ENCODE measurements around the gene CAPN5.
A peak's percentile ranks its signal among the peaks of the same experiment; 100 is the strongest.

CAPN5 gene

GRCh38 chr11:77125191-77125590, 58.4 kb downstream of the CAPN5 start:
- no peak overlapping the region for H3K4me3 ChIP-seq (ENCODE audit: low read depth, low read length)
- no peak for TF ChIP-seq CTCF (IDR thresholded peaks at IDR 0.05; ENCODE audit: control insufficient read depth, extremely low read depth, insufficient read depth)
- no peak for DNase-seq (ENCODE audit: low read depth)

DNA sequence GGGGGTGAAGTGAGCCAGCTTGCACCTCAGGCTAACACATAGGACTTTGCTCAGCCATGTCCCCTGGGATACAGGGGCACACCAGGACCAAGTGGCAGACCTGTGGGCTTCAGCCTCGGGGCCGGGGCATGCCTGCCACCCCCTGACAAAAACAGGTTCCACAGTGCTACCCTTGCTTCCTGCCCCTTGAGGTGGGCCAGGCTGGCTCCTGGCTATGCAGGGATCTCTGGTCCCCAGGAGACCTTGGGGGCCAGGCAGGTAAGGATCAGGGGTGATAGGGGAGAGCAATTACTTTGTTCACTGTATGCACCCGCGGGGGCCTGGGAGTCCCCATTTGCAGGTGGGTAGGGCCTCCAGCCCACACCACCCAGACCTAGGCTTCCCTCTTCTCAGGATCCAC, 58.9 kb downstream of the CAPN5 start:
- no peak for TF ChIP-seq CTCF (IDR thresholded peaks at IDR 0.05; ENCODE audit: control insufficient read depth, extremely low read depth, insufficient read depth)
- DNase-seq (ENCODE audit: low read depth) = no peak
- H3K4me3 ChIP-seq (ENCODE audit: low read depth, low read length) = no peak overlapping the region

- no peak for TF ChIP-seq CTCF (IDR thresholded peaks at IDR 0.05; ENCODE audit: control insufficient read depth, extremely low read depth, insufficient read depth)
- no peak overlapping the region for H3K4me3 ChIP-seq (ENCODE audit: low read depth, low read length)
- DNase-seq (ENCODE audit: low read depth) = no peak
Measured at GRCh38 chr11:77126156-77126775, 59.5 kb downstream of the CAPN5 start.

DNA sequence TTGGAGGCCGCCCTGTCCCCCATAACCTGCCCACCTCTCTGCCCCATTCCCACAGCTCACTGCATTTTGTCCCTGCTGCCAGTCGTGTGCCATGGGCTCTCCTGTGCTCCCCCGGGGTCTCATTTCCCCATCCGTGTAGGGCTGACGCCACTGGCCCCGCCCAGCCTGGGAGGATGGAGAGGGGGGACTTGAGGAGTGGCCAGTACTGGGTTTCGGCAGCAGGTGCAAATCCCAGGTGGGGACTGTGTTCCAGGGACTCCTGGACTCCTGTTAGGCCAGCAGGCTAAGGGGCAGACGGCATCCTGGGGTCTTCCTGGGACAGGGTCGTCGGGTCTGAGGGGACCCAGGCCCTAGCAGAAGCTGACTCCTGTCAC, 60.1 kb downstream of the CAPN5 start:
- DNase-seq (ENCODE audit: low read depth) = no peak
- TF ChIP-seq CTCF (IDR thresholded peaks at IDR 0.05; ENCODE audit: control insufficient read depth, extremely low read depth, insufficient read depth) = no peak
- H3K4me3 ChIP-seq (ENCODE audit: low read depth, low read length) = peak overlapping the region; percentile 37

DNA sequence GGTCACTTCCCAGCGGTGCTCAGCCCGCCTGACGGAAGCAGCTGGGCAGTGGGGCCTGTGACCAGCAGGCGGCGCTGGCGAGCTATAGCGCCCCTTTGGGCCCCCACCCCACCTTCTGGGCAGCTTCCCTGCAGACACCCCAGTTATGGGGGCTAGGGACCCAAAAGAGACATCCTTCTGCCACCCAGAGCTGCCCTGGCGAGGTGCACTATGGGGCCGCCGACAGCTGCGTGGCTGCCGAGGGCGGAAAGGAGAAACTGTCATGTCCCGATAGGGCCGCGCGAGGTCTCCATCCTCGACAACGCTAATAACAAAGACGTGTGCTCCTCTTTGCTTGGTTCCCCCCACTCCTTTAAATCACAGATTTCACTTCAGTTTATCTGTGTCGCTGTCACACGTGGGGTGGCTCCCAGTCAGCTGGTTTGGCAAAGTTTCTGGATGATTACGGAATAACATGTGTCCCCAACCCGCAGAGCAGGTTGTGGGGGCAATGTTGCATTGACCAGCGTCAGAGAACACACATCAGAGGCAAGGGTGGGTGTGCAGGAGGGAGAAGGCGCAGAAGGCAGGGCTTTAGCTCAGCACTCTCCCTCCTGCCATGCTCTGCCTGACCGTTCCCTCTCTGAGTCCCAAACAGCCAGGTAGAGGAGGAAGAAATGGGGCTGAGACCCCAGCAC, 60.6 kb downstream of the CAPN5 start:
- peak overlapping the region; percentile 37 for H3K4me3 ChIP-seq (ENCODE audit: low read depth, low read length)
- DNase-seq (ENCODE audit: low read depth) = no peak
- TF ChIP-seq CTCF (IDR thresholded peaks at IDR 0.05; ENCODE audit: control insufficient read depth, extremely low read depth, insufficient read depth) = peak; percentile 92

DNA sequence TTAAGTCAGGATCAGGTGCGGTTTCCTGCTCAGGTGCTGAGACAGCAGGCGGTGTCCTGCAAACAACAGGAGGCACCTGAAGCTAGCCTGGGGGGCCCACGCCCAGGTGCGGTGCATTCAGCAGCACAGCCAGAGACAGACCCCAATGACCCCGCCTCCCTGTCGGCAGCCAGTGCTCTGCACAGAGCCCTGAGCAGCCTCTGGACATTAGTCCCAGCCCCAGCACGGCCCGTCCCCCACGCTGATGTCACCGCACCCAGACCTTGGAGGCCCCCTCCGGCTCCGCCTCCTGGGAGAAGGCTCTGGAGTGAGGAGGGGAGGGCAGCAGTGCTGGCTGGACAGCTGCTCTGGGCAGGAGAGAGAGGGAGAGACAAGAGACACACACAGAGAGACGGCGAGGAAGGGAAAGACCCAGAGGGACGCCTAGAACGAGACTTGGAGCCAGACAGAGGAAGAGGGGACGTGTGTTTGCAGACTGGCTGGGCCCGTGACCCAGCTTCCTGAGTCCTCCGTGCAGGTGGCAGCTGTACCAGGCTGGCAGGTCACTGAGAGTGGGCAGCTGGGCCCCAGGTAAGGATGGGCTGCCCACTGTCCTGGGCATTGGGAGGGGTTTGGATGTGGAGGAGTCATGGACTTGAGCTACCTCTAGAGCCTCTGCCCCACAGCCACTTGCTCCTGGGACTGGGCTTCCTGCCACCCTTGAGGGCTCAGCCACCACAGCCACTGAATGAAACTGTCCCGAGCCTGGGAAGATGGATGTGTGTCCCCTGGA, 61.3 kb downstream of the CAPN5 start, which contains the start of gene MYO7A:
TSS of gene MYO7A (plus strand) at position 327 of the 772 bp plus-strand sequence. CDS start 2,389 bp downstream, outside the sequence.
- peak within 1 kb of the TSS; percentile 37 for H3K4me3 ChIP-seq (ENCODE audit: low read depth, low read length)
- TF ChIP-seq CTCF (IDR thresholded peaks at IDR 0.05; ENCODE audit: control insufficient read depth, extremely low read depth, insufficient read depth) = no peak
- DNase-seq (ENCODE audit: low read depth) = no peak

All from LNCaP clone FGC (cell line).